Neural cell (in vitro differentiated cells): ENCODE results near the gene CEP295NL. TPM values are rescaled to one million over a fixed set of nuclear protein-coding genes. Genes with fewer than 3 reads are reported as not detected.

ENCODE experiments used
- H2AFZ ChIP-seq: fragments of 200-600, 300-800 bp; sonication (generic), shearing (Covaris generic); 2 replicates; pipeline ENCODE4 v1.6.0; 2014; ENCODE audit warnings: low read depth, mild to moderate bottlenecking, antibody characterized with exemption, low read length, moderate library complexity
- H3F3A ChIP-seq: fragments of 200-600 bp; shearing (Covaris generic); 2 replicates; pipeline ENCODE4 v1.6.1; 2016; ENCODE audit warnings: mild to moderate bottlenecking, moderate library complexity, mixed read lengths, antibody characterized with exemption, low read length; ENCODE audit not compliant: insufficient read depth, poor library complexity, severe bottlenecking
- H3K27ac ChIP-seq: fragments of 200-600, 300-800 bp; sonication (generic), shearing (Covaris generic); 2 replicates; pipeline ENCODE4 v1.5.1; 2014; ENCODE audit warnings: mild to moderate bottlenecking, low read length, moderate library complexity
- H3K27me3 ChIP-seq: fragments of 300-800, 200-600 bp; sonication (generic), shearing (Covaris generic); 2 replicates; pipeline ENCODE4 v1.6.0; 2014; ENCODE audit warnings: mild to moderate bottlenecking, low read depth, low read length, moderate library complexity; ENCODE audit not compliant: insufficient read depth
- H3K36me3 ChIP-seq: fragments of 300-800, 200-600 bp; sonication (generic), shearing (Covaris generic); 2 replicates; pipeline ENCODE4 v1.5.1; 2014; ENCODE audit warnings: mild to moderate bottlenecking, antibody characterized with exemption, low read length, moderate library complexity; ENCODE audit not compliant: insufficient read depth
- H3K4me2 ChIP-seq: fragments of 300-800, 200-600 bp; sonication (generic), shearing (Covaris generic); 2 replicates; pipeline ENCODE4 v1.6.0; 2014; ENCODE audit warnings: mild to moderate bottlenecking, low read length
- H3K4me3 ChIP-seq: fragments of 300-800, 200-600 bp; sonication (generic), shearing (Covaris generic); 2 replicates; pipeline ENCODE4 v1.5.1; 2014; ENCODE audit warnings: mild to moderate bottlenecking, low read length, moderate library complexity
- H3K79me2 ChIP-seq: fragments of 200-600 bp; shearing (Covaris generic); replicated peaks from 2 replicates; pipeline ENCODE4 v1.6.0; 2014; ENCODE audit warnings: mild to moderate bottlenecking, low read length, moderate library complexity; ENCODE audit not compliant: insufficient read depth
- H3K9ac ChIP-seq: fragments of 300-800, 200-600 bp; sonication (generic), shearing (Covaris generic); 2 replicates; pipeline ENCODE4 v1.6.1; 2016; ENCODE audit warnings: mild to moderate bottlenecking, low read length, mixed read lengths
- H3K9me2 ChIP-seq: fragments of 200-600 bp; shearing (Covaris generic); 2 replicates; pipeline ENCODE4 v1.6.1; 2016; ENCODE audit warnings: mild to moderate bottlenecking, low read length, mixed read lengths; ENCODE audit not compliant: insufficient read depth
- H3K9me3 ChIP-seq: fragments of 200-600, 300-800 bp; sonication (generic), shearing (Covaris generic); 2 replicates; pipeline ENCODE4 v1.6.1; 2016; ENCODE audit warnings: mild to moderate bottlenecking, mixed run types, low read length, moderate library complexity, mixed read lengths
- H4K20me1 ChIP-seq: fragments of 200-600 bp; shearing (Covaris generic); 2 replicates; pipeline ENCODE4 v1.6.1; 2016; ENCODE audit warnings: mild to moderate bottlenecking, mixed run types; ENCODE audit not compliant: insufficient read depth
- CTCF ChIP-seq: fragments of 450-650 bp; IDR thresholded peaks from 2 replicates; pipeline ENCODE4 v1.5.1; 2014; ENCODE audit warnings: antibody characterized with exemption, mild to moderate bottlenecking, moderate library complexity; ENCODE audit not compliant: poor library complexity, severe bottlenecking
- EP300 ChIP-seq: fragments of 450-650 bp; conservative IDR thresholded peaks from 2 replicates; pipeline ENCODE4 v1.6.1; 2014; ENCODE audit warnings: antibody characterized with exemption, mild to moderate bottlenecking, moderate library complexity; ENCODE audit not compliant: poor library complexity, severe bottlenecking
- EZH2 ChIP-seq: fragments of 200-600, 300-800 bp; shearing (Covaris generic), sonication (generic); IDR thresholded peaks from 2 replicates; pipeline ENCODE4 v1.6.1; 2014; ENCODE audit warnings: antibody characterized with exemption, low read length, borderline replicate concordance, mild to moderate bottlenecking; ENCODE audit not compliant: insufficient read depth, poor library complexity, severe bottlenecking
- MXI1 ChIP-seq: fragments of 450-650 bp; conservative IDR thresholded peaks from 2 replicates; pipeline ENCODE4 v1.6.1; 2014; ENCODE audit warnings: antibody characterized with exemption, mild to moderate bottlenecking; ENCODE audit not compliant: poor library complexity, severe bottlenecking
- POLR2AphosphoS5 ChIP-seq: IDR thresholded peaks from 2 replicates; pipeline ENCODE4 v1.6.1; 2012
- RAD21 ChIP-seq: fragments of 450-650 bp; conservative IDR thresholded peaks from 2 replicates; pipeline ENCODE4 v1.6.1; 2014; ENCODE audit warnings: antibody characterized with exemption, mild to moderate bottlenecking, moderate library complexity
- REST ChIP-seq: IDR thresholded peaks from 2 replicates; pipeline ENCODE4 v1.6.1; 2012; ENCODE audit warnings: borderline replicate concordance
- SMC3 ChIP-seq: fragments of 450-650 bp; conservative IDR thresholded peaks from 2 replicates; pipeline ENCODE4 v1.6.1; 2014; ENCODE audit warnings: antibody characterized with exemption, mild to moderate bottlenecking, moderate library complexity; ENCODE audit not compliant: poor library complexity
- TAF1 ChIP-seq: IDR thresholded peaks from 2 replicates; pipeline ENCODE4 v1.6.1; 2012; ENCODE audit warnings: low read depth
- polyA plus RNA-seq: library from polyadenylated mRNA; depleted of rRNA; stranded (reverse); fragments of >200 nt; gene quantifications from 2 replicates; pipeline ENCODE4 v1.2.3, GENCODE V29; 2014

CEP295NL gene
- polyA plus RNA-seq, 1 donor from 2014 or later: not detected

- H3K79me2 ChIP-seq: peaks cover 77% of the 10 kb centered on the region
- H3K9me2 ChIP-seq: no peaks in the 10 kb centered on the region
- no peak overlapping the region for H2AFZ ChIP-seq
- no peaks in the 10 kb centered on the region for H3K36me3 ChIP-seq
- no peak overlapping the region for H3K4me2 ChIP-seq
- TF ChIP-seq TAF1 (no peak), MXI1 (no peak), SMC3 (no peak), RAD21 (no peak), EZH2 (no peak), CTCF (no peak), REST (no peak), EP300 (no peak), POLR2AphosphoS5 (no peak)
- H4K20me1 ChIP-seq: no peaks in the 10 kb centered on the region
- no peaks in the 10 kb centered on the region for H3F3A ChIP-seq
- H3K9me3 ChIP-seq: no peaks in the 10 kb centered on the region
- H3K4me3 ChIP-seq: peak overlapping the region; percentile 28
- H3K27me3 ChIP-seq: no peaks in the 10 kb centered on the region
- H3K27ac ChIP-seq: peak overlapping the region; percentile 39
- peak overlapping the region; percentile 31 for H3K9ac ChIP-seq
Measured at GRCh38 chr17:78921437-78921971, 18.5 kb upstream of the CEP295NL start.

- no peak for TF ChIP-seq SMC3
- no peak for TF ChIP-seq MXI1
- TF ChIP-seq POLR2AphosphoS5: no peak
- no peak for TF ChIP-seq TAF1
- TF ChIP-seq EZH2: no peak
- TF ChIP-seq CTCF: no peak
- TF ChIP-seq EP300: no peak
- no peak for TF ChIP-seq RAD21
- TF ChIP-seq REST: no peak
- Histone ChIP-seq H3K9ac (no peak overlapping the region), H3F3A (no peaks in the 10 kb centered on the region), H3K27ac (no peak overlapping the region), H3K36me3 (no peaks in the 10 kb centered on the region), H3K4me2 (no peak overlapping the region), H3K9me3 (no peaks in the 10 kb centered on the region), H4K20me1 (no peaks in the 10 kb centered on the region), H3K9me2 (no peaks in the 10 kb centered on the region), H2AFZ (no peak overlapping the region), H3K4me3 (peak overlapping the region; percentile 18), H3K27me3 (no peaks in the 10 kb centered on the region), H3K79me2 (peaks cover 82% of the 10 kb centered on the region)
Measured at GRCh38 chr17:78920528-78920927, 17.5 kb upstream of the CEP295NL start.
